Measurements from ENCODE around the gene MACO1. TPM values are rescaled to one million over a fixed set of nuclear protein-coding genes. Genes with fewer than 3 reads are reported as not detected.

The MACO1 gene
- total and polyA plus RNA-seq, 2 of the 13 experiments (the other 11 are each of a cell fraction or from before 2014, with no cell fraction given), result 9.7 to 17.0 TPM

- no peak for TF ChIP-seq LRRFIP1 (CRISPR knock-in tag; conservative IDR thresholded peaks at IDR 0.05)
- peak; percentile 75 for TF ChIP-seq MIXL1 (CRISPR knock-in tag; IDR thresholded peaks at IDR 0.05)
- TF ChIP-seq SYNCRIP (IDR thresholded peaks at IDR 0.05; ENCODE audit: insufficient read depth, low read depth, low read length), result no peak
- no peak for TF ChIP-seq ZBTB46 (CRISPR knock-in tag; IDR thresholded peaks at IDR 0.05; ENCODE audit: borderline replicate concordance)
- no peak for TF ChIP-seq KMT2B (CRISPR knock-in tag; IDR thresholded peaks at IDR 0.05)
- TF ChIP-seq THAP11 (CRISPR knock-in tag; IDR thresholded peaks at IDR 0.05), result no peak
- no peak for TF ChIP-seq MLX (CRISPR knock-in tag; IDR thresholded peaks at IDR 0.05)
- no peak for TF ChIP-seq GATAD1 (CRISPR knock-in tag; IDR thresholded peaks at IDR 0.05)
- TF ChIP-seq ZNF432 (CRISPR knock-in tag; IDR thresholded peaks at IDR 0.05; ENCODE audit: borderline replicate concordance), result no peak
- TF ChIP-seq ATF7 (IDR thresholded peaks at IDR 0.05), result no peak
- TF ChIP-seq ATF7 (CRISPR knock-in tag; IDR thresholded peaks at IDR 0.05), result no peak
- TF ChIP-seq KAT2B (IDR thresholded peaks at IDR 0.05; ENCODE audit: borderline replicate concordance, low read depth, low read length), result no peak
- no peak; the same call in 1 of the 2 replicates for TF ChIP-seq ZNF772 (CRISPR knock-in tag; IDR thresholded peaks at IDR 0.05)
- TF ChIP-seq NCOA1 (CRISPR knock-in tag; IDR thresholded peaks at IDR 0.05), result 0 out of 2 replicates have a peak, but pooled peaks have one; percentile 21
- TF ChIP-seq SP1 (IDR thresholded peaks at IDR 0.05), result no peak
- no peak for TF ChIP-seq SP1 (CRISPR knock-in tag; IDR thresholded peaks at IDR 0.05)
- TF ChIP-seq ZSCAN30 (CRISPR knock-in tag; IDR thresholded peaks at IDR 0.05), result no peak
- TF ChIP-seq PLSCR1 (CRISPR knock-in tag; IDR thresholded peaks at IDR 0.05; ENCODE audit: borderline replicate concordance), result no peak
- TF ChIP-seq FOXA3 (CRISPR knock-in tag; IDR thresholded peaks at IDR 0.05), result peak; percentile 73
- TF ChIP-seq POLR2AphosphoS2 (IDR thresholded peaks at IDR 0.05; ENCODE audit: low read depth, low read length), result no peak
- TF ChIP-seq IRF2 (CRISPR knock-in tag; IDR thresholded peaks at IDR 0.05), result peak; percentile 31; the same call in 1 of the 2 replicates
- TF ChIP-seq AHR (CRISPR knock-in tag; IDR thresholded peaks at IDR 0.05), result no peak
- TF ChIP-seq DR1 (CRISPR knock-in tag; IDR thresholded peaks at IDR 0.05), result no peak
- TF ChIP-seq JARID2 (CRISPR knock-in tag; IDR thresholded peaks at IDR 0.05; ENCODE audit: insufficient replicate concordance), result no peak
- TF ChIP-seq ZFP36 (IDR thresholded peaks at IDR 0.05; ENCODE audit: borderline replicate concordance, low read depth, low read length, partially characterized antibody), result no peak
- no peak for TF ChIP-seq TSC22D2 (CRISPR knock-in tag; IDR thresholded peaks at IDR 0.05; ENCODE audit: borderline replicate concordance)
Measured at GRCh38 chr1:25458541-25459298, 28.0 kb downstream of the MACO1 start (continued).

Measured in HepG2 (cell line).